ENCODE data around the gene TMEM95.
"Not testable (repeated sequence)": the region's sequence is repeated elsewhere in the genome, so short reads cannot be mapped to it uniquely, and the experiment has no call there.

The TMEM95 gene

DNA sequence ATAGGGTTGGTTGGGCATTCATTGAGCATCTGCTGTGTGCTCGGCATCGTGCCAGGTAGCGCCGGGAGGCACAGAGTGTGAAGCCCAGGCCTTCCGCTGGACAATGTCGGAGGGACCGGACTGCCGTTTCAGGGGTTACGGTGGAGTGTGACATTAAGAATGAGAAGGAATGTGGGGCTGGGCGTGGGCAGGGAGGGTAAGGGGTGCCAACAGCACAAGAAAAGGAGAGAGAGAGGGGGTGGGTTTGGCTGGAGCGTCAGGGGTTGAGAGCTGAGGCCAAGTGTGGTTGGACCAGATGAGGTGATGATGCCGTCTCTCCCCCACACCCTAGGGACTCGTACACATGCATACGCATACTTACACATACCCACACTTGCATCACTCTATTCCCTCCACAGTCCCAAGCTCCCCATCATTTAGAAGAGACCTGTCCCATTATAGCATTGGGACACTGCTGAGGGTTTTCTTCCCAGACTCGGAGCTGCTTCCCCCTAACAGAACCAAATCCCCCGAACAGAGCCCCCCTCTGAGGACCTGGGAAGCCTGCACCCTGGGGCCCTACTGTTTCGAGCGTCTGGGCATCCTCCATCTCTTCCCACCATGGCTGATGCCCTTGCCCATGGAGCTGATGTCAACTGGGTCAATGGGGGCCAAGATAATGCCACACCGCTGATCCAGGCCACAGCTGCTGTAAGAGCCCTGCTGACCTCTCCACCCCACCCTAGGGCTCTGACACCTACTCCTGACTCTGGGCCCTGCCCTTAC is 6.3 kb upstream of the TMEM95 start:
- DNase-seq, result no peak

DNA sequence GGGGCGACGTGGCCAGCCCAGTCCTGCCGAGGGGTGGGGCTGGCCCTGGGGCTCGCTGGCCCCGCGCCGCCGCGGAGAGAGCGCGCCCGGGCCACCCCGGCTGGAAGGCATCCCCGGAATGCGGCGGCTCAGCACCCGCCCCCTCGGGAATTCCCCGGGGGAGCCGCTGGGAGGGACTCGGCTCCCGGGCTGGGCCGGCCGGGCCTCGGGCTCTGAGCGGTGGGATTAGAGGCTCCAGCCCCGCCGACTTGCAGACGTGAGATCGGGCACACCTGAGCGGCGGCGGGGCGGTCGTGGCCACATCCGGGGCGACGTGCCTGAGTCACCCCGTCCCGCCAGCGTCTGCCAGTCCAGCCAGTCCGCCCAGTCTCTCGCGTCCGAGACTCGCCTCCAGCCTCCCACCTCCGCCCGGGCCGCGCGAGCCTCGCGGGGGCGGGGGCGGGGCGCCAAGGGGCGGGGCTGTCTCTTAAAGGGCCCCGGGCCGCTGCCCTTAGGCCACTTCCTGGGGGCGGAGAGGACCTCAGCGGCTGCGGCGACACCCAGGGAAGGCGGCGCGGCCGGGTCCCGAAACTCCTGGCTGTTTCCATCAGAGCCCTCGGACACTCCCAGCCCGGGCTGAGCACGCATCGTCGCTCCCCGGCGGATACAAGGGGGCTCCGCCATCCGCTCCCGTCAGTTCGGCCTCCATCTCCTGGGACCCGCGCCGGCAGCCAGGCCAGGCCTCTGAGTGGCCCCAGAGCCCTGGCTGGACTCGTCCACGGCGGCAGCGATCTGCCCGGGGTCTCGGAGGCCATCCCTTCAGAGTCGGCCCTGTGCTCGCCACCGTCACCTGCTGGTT is 3.1 kb upstream of the TMEM95 start, which contains the start of gene KCTD11:
TSS of gene KCTD11 (plus strand) at position 498 of the 838 bp plus-strand sequence.
- DNase-seq, result no peak

DNA sequence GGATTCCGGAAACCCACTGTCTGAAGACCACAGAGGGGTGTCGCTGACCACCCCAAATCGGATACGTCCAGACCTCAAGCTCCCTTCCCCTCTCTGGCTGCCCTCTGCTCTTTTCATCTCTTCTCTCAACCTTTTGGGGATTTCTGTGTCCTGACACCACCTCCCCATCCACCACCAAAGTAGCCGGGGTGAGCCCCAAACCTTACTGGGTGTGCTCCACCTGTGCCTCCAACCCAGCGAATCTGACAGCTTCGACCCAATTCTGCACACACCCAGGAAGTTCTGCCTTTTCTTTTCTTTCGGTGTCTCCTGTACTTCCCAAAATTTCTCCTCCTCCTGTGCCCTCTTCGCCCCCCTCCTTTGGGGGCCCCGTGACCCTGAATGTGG is 2.5 kb upstream of the TMEM95 start:
- DNase-seq, result no peak

DNA sequence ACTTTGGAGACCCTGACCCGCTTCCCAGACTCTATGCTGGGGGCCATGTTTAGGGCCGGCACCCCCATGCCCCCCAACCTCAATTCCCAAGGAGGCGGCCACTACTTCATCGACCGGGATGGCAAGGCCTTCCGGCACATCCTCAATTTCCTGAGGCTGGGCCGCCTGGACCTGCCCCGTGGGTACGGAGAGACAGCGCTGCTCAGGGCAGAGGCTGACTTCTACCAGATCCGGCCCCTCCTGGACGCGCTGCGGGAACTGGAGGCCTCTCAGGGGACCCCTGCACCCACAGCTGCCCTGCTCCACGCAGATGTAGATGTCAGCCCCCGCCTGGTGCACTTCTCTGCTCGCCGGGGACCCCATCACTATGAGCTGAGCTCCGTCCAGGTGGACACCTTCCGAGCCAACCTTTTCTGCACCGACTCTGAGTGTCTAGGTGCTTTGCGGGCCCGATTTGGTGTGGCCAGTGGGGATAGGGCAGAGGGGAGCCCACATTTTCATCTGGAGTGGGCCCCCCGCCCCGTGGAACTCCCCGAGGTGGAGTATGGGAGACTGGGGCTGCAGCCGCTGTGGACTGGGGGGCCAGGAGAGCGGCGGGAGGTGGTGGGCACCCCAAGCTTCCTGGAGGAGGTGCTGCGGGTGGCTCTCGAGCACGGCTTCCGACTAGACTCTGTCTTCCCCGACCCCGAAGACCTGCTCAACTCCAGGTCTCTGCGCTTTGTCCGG is 1.9 kb upstream of the TMEM95 start:
- no peak for DNase-seq

DNA sequence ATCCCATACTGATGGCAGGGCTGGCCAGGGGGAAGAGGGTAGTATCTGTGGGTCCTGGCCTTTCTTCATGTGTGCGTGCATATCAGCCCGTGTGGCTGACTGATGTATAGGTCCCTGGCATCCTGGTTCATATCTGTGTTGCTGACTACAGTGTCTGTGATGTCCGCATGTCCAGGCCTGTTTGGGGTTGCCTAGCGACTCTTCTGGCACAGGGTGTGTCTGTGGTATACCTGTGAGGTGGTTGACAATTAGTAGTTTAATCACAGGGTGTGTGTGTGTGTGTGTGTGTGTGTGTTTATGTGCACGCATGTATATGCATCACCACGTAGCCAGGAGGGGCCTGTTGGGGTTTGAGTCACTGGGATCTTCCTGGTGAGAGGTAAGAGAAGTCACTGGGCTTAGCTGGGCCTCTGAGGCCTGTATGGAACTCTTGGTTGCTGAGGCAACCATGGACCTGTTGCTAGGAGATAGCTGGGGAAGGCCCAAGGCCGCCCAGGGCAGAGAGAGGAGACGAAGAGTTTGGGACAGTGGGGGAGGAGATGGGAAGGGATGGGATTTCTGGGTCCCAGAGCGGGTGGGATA is 603 bp upstream of the TMEM95 start:
- no peak for DNase-seq

DNA sequence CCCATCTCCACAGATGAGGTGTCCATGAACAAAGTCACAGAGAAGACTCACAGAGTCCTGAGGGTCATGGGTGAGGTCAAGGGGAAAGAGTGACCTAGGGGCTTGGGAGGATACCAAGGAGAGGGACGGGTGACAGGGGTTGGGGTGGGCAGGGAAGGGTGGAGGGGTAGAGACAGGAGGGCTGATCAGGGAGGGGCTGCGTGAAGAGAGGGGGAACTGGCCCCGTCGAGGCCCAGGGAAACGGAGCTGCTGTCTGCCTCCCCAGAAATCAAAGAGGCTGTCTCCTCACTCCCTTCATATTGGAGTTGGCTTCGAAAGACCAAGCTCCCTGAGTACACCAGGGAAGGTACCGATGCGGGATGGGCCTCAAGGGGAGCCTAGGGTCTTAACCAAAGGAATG is 617 bp downstream of the TMEM95 start:
- DNase-seq, result no peak

DNA sequence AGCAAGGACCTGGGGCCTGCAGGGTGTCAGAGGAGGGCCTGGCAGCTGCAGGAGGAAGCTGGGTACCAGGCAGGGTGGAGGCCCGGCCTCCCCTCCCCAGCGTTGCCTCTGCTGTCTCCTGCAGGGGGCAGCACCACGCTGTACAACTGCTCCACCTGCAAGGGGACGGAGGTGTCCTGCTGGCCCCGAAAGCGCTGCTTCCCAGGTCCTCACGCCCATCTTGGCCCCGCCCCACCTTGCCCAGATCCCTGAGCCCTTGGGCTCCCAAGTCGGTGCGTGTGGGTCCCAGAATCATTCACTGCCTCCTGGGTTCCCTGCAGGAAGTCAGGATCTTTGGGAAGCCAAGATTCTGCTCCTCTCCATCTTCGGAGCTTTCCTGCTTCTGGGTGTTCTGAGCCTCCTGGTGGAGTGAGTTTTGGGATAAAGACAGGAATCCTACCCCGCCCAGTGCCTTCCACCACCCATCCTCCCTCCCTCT is 1.2 kb downstream of the TMEM95 start:
- DNase-seq, result peak; percentile 39

DNA sequence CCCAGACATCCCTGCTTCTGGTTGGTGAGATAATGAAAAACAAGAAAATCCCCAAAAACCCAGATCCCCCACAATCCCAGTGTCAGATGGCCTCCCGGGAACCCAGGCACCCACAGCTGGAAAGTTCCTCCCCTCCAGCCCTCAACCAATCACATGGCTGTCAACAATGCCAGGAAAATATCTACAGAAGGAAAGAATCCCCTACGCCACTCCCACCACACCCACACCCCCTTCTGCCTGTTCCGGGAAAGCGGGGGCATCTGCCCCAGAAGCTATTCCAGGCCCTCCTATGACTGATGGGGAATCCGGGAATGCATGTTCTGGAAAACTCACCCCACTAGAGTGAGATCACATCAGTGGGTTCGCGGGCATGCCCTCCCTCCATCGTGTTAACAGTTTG is 1.8 kb downstream of the TMEM95 start:
- DNase-seq, result no peak

DNA sequence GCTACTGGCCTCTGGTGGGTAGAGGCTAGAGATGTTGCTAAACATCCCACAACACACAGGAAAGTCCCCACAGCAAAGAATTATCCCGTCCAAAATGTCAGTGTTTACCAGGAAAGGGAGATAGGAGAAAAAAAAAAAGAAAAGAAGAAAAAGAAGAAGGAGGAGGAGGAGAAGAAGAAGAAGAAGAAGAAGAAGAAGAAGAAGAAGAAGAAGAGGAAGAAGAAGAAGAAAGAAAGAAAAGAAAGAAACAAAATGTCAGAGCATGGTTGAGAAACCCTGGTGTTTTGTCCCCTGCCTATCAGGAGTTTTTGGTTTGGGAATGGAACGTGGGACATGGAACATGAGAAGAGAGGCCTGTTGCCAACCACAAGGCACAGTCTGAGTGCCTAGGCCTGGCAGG is 2.4 kb downstream of the TMEM95 start:
- DNase-seq, result no peak

DNA sequence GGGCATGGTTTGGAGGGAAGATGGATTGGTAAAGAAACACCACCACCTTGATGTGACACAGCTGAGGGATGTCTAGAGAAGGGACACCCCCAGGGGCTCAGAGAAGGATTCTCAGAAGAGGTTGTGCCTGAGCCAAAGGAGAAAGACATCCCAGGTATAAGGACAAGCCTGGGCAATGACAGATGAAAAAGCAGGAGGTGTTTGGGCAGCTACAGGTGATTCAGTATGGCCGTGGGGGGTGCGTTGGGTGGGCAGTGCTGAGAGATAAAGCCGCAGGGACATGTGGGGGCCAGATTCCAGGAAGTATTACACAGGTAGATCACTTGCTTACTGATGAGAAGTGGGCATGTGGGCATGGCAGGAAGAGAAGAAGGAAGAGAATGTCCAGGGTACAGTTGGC is 7.0 kb downstream of the TMEM95 start:
- DNase-seq, result no peak

DNA sequence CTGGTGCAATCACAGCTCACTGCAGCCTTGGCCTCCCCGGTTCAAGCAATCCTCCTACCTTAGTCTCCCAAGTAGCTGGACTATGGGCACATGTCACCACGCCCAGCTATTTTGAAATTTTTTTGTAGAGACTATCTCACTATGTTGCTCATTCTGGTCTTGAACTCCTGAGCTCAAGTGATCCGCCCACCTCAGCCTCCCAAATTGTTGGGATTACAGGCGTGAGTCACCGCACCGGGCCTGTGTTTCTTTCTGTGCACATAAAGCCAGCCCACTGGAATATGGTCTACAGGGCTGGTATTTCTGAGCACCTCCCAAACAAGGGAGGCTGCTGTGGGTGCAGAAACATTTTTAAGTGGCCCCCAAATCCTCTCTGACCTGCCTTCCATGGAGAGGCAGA is 8.4 kb downstream of the TMEM95 start:
- no peak for DNase-seq

DNA sequence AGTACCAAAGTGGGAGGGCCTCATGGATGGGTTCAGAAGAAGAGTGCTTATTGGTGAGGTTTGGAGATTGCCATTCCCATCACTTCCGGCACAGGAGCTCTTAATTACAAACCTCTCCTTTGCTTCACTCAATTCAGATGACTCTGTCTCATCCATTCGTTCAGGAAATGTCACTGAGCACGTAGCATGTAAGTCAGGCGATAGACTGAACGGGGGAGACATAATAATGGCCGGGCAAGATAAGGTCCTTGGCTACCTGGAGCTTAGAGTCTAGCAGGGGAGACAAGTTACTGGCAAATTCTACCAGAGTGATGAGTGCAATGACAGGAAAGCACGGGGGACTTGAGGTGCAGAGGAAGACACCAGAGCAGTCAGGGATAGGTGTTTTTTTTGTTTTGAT is 11.0 kb downstream of the TMEM95 start:
- not testable (repeated sequence) for DNase-seq

DNA sequence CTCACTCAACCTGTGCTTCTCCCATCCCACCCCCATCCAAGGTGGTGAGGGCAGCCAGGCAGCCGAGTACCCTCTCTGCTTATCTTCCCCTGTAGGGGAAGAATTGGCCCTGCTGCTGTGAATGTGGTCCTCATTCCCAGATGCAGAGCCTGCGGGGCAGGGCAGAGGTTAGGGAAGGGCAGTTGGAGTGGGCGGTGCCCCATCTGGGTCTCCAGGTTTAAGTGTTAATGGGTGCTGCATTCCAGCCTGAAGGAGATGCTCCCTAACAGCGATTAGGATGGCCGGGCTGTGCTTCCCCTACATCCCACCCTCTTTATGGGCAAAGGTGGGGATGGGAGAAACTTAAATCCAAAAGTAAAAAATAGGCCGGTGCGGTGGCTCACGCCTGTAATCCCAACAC is 12.1 kb downstream of the TMEM95 start:
- no peak for DNase-seq

DNA sequence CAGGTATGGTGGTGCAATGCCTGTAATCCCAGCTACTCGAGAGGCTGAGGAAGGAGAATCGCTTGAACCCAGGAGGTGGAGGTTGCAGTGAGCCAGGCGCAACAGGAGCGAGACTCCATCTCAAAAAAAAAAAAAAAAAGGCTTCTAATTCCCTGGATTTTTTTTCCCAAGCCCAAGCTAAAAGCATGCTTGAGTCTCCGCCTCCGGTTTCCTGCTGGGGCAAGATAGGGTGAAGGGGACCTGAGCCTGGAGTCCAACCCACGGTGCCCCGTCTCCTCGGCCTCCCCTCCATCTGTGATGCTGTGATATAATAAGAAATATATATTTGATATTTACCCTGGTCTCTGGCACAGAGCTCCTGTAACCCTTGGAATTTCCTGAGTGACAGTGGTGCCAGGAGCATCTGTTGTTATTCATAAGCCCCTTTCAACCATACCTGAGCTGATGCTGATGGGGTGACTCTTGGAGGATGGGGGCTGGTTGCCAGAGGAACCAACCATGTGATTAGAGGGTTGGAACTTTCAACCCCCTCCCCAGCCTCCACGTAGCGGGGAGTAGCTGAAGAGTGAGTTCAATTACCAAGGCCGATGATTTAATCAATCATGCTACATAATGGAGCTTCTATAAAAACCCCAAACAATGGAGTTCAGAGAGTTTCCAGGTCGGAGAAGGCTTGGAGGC is 13.1 kb downstream of the TMEM95 start:
- no peak for DNase-seq

DNA sequence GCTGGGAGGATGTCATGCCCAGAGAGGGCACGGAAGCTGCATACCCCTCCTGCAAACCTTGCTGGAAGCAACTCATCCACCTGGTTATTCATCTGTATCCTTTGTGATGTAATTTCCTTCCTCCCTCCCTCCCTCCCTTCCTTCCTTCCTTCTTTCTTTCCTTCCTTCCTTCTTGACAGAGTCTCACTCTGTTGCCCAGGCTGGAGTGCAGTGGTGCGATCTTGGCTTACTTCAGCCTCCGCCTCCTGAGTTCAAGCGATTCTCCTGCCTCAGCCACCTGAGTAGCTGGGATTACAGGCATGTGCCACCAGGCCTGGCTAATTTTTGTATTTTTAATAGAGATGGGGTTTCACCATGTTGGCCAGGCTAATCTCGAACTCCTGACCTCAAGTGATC is 13.6 kb downstream of the TMEM95 start:
- not testable (repeated sequence) for DNase-seq

DNA sequence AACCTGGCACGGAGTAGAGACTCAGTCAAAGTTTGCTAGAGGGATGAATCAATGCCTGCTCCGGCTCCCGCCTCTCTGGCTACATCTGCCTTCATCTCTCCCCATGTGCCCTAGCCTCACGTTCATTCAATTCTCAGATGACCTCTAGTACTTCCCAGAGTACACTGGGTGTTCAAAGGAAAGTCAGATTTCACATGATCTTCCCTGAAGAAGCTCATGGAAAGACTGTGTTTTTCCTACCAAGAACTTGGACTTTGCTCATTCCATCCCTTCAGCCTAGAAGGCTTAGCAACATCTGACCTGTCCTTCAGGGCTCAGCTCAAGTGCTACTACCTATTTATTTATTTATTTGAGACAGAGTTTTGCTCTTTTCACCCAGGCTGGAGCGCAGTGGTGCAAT is 14.9 kb downstream of the TMEM95 start:
- DNase-seq, result no peak

DNA sequence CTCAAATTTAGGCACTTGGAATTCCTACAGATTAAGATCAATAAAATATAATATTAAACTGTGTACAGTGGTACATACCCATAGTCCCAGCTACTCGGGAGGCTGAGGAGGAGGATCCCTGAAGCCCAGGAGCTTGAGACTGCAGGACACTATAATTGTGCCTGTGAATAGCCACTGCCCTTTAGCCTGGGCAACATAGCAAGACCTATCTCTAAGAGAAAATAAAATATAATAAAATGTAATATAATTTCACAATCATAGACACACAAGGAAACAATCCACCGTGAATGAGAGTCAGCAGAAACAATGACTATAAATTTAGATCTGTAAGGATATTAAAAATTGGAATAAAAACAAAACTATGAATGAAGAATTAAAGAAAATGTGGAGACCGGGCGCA is 15.9 kb downstream of the TMEM95 start:
- no peak for DNase-seq

DNA sequence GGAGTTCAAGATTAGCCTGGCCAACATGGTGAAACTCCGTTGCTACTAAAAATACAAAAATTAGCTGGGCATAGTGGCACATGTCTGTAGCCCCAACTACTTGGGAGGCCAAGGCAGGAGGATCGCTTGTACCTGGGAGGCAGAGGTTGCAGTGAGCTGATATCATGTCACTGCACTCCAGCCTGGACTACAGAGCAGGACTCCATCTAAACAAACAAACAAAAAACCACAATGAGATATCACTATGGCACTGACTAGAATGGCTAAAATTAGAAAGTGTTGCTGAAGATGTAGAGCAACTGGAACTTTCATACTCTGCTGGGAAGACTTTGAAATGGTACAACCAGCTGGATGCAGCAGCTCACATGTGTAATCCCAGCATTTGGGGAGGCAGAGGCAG is 19.4 kb downstream of the TMEM95 start:
- DNase-seq, result no peak

DNA sequence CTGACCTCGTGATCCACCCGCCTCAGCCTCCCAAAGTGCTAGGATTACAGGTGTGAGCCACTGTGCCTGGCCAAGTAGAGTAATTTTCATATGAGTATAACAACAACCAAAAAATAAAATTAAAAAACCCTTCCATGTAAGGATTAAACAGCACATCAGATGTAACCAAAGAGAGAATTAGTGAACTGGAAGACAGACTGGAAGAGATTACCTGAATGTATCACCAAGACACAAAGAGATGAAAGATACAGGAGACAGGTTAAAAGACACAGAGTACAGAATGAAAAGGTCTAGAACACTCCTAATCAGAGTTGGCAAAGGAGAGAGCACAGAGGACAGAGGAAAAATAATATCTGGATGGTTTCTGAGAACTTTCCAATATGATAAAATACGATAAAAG is 24.2 kb downstream of the TMEM95 start:
- DNase-seq, result no peak

DNA sequence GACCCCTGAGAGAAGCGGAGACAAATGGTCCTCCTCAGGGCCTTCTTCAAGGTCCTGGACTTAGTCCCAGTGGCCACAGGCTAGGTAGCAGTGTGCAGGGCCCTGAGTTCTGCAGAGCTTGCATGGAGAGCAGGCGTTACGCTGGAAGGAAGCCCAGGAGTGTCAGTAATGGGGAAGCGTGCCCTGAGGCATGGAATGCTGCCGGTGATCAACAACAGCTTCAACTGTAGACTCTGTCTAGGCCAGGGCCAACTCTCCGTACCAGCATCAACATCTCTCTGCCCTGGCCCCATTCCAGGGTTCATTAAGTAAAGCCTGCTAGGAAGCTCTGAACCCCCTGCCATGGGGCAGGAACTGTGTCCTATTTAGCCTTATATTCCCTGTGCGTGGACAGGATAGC is 25.4 kb downstream of the TMEM95 start:
- no peak for DNase-seq

DNA sequence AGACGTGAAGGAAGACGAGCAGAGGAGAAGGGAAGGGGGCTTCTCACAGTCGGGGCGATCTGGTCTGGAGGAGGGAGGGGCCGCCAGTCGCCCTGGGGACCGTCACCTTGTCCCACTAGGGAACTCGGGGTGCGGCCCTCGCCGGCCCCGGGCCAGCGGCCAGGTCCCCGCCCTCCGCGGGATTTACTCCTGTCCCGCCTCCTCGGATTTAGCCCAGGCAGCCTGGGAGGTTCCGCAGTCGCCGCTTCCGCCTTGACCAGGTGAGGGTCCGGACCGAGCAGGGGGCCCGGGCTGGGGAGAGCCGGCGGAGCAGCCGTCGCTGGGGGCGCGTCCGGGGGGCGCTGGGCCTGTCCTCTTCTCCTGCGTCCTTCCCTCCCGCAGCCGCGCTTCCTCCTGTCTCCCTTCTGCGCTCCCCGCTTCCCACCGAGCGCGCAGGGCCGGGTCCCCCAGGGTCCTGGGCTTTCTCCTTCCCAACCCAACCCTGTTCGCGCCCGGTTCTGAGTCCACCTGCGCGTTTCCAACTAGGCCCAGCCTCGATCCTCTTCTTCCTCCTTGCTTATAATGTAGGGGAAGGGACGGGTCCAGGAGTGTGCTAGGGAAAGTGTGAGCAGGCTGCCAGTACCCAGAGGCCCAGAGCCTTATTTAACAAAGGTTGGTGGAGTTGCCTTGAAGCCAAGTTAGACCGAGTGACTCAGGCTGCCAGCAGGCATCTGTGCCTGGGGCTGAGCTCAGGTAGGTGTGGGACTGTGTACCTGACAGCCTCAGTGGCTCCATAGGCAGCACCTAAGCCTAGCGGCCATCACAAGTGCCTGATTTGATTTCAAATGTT is 26.1 kb downstream of the TMEM95 start, which contains the start of gene TNK1:
TSS of gene TNK1 (plus strand) at position 235 of the 829 bp plus-strand sequence. CDS start 1,838 bp downstream, outside the sequence.
- no peak for DNase-seq

Measured in NK-92 treated with Interleukin-12 subunit alpha and Interleukin-12 subunit beta, amount 100 ng/mL, for 24 hours (cell line).